ENCODE data around the gene GFPT2. TPM values are rescaled to one million over a fixed set of nuclear protein-coding genes. Genes with fewer than 3 reads are reported as not detected.

Gene GFPT2
- 125 and 138 TPM in 2 replicates for total RNA-seq (2014; rRNA removed; shearing (Covaris generic))

DNA sequence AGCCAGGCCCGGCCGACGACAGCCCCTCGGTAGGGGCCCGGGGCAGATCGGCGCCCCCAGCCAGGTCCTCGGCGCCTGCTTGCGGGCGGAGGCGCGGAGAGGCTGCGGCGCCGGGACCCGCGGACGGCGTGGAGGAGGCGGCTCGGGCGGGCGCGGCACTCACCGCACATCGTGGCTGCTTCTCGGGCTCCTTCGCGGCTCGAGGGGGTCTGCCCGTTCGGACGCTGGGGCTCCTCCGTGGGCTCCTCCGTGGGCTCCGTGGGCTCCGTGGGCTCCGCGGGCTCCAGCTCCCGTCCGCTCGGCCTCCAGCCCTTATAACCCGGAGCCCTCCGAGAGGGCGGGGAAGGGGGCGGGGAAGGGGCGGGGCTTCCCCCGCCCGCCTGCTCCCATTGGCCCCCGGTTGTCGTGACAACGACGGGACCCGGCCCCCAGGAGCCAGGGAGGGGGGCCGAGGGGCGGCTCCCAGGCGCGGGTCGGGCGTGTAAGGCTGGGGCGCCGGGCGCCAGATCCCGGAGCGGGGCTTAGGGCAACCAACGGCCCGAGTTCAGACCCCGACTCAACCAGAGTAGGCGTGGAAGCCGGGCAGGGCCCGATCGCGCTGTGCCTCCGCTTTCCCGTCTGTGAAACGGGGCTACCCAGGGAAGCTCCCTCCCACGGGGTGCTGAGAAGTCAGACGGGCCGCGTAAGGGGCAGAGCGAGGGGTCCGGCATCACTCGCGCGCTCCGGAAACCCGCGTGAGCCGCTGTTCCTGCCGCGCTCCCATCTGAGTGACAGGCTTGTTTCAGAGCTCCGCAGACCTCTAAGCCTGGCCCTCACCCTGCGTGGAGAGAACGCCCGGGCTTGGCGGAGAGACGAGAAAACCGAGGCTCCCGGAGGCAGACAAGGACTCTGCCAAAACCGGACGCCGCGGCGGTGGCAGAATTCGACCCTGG lies at the start of gene GFPT2:
Gene GFPT2, minus strand, starts transcription at position 289 of the 932 bp plus-strand sequence. Its CDS starts 119 bp downstream, at position 170.
- DNase-seq (ENCODE audit: low read depth in 1 of 2, low spot score in 2 of 2): peak; percentile 90 to 91
- peak within 1 kb of the TSS; percentile 43 for H3K27ac ChIP-seq
- H3K27me3 ChIP-seq (replicated peaks): no peaks in the 10 kb centered on the region
- H3K4me3 ChIP-seq: peak within 1 kb of the TSS; percentile 96
- peaks cover 35% of the 10 kb centered on the region for H3K36me3 ChIP-seq
- no peaks in the 10 kb centered on the region; the same call in 1 of the 2 replicates for H3K9me3 ChIP-seq (replicated peaks)
- peaks cover 33% of the 10 kb centered on the region for H3K4me1 ChIP-seq (replicated peaks)

DNA sequence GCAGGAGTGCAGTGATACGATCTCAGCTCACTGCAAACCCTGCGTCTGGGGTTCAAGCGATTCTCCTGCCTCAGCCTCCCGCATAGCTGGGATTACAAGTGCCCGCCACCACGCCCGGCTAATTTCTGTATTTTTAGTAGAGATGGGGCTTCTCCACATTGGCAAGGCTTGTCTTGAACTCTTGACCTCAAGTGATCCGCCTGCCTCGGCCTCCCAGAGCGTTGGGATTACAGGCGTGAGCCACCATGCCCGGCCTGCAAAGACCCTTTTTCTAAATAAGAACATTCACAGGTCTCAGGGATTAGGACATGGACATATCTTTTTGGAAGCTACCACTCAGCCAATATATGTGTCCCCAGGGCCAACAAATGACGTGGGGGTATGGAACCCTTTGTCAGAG lies 49.6 kb upstream of the GFPT2 start:
- no peak overlapping the region for H3K4me3 ChIP-seq
- 0 out of 2 replicates have a peak, but pooled peaks cover 8% of the 10 kb centered on the region for H3K27me3 ChIP-seq (replicated peaks)
- H3K4me1 ChIP-seq (replicated peaks): no peaks in the 10 kb centered on the region
- H3K27ac ChIP-seq: no peak overlapping the region
- no peaks in the 10 kb centered on the region for H3K36me3 ChIP-seq
- no peak for DNase-seq (ENCODE audit: low read depth in 1 of 2, low spot score in 2 of 2)
- peaks cover 3% of the 10 kb centered on the region; the same call in 1 of the 2 replicates for H3K9me3 ChIP-seq (replicated peaks)

DNA sequence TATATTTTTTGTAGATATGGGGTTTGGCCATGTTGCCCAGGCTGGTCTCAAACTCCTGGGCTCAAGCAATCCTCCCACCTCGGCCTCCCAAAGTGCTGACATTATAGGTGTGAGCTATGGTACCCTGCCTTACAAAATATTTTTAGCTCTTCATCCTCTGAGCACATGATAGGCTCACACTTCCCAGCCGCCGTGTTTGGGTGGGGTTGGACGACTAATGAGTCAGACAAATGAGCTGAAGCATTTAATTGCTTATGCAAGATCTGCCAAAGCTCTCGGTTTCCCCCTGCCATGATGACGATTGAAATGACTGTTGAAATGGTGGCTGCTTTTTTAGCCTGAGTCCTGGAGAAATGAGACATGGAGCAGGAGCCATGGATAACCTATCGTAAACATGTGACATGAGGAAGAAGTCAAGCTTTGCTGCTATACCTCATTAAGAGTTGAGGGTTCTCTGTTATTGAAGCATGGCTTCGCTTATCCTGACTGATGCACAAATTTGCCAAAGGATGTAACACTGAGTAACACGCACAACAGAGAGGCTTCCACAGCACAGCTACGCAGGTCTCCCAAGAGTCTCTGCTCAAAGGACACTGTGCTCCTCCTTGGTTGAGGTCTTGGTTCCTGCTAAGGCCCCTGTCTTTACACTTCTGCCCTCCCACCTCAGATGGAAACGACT lies 48.2 kb upstream of the GFPT2 start:
- no peak overlapping the region for H3K27ac ChIP-seq
- H3K27me3 ChIP-seq (replicated peaks): 0 out of 2 replicates have a peak, but pooled peaks cover 5% of the 10 kb centered on the region
- H3K4me1 ChIP-seq (replicated peaks): no peaks in the 10 kb centered on the region
- no peaks in the 10 kb centered on the region for H3K36me3 ChIP-seq
- no peak for DNase-seq (ENCODE audit: low read depth in 1 of 2, low spot score in 2 of 2)
- peaks cover 5% of the 10 kb centered on the region; the same call in 1 of the 2 replicates for H3K9me3 ChIP-seq (replicated peaks)
- no peak overlapping the region for H3K4me3 ChIP-seq

DNA sequence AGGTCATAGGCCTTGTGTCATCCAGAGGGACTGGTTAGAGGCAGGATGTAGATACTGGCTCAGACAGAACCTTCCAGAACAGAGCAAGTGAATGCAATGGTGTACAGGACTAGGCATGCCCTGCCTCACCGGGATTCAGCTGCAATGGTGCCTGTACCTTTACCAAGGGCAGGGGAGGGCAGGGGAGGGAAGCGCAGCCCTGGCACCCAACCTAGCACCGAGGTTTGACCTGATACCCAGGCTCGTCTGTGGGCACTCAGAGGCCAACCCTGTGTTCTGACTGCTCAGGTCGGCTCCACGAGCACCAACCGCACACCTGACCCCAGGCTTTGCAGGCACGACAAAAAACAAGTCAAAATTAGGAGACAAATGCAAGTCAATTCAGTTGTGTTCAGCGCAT lies 47.3 kb upstream of the GFPT2 start:
- DNase-seq (ENCODE audit: low read depth in 1 of 2, low spot score in 2 of 2): no peak
- no peak overlapping the region for H3K27ac ChIP-seq

DNA sequence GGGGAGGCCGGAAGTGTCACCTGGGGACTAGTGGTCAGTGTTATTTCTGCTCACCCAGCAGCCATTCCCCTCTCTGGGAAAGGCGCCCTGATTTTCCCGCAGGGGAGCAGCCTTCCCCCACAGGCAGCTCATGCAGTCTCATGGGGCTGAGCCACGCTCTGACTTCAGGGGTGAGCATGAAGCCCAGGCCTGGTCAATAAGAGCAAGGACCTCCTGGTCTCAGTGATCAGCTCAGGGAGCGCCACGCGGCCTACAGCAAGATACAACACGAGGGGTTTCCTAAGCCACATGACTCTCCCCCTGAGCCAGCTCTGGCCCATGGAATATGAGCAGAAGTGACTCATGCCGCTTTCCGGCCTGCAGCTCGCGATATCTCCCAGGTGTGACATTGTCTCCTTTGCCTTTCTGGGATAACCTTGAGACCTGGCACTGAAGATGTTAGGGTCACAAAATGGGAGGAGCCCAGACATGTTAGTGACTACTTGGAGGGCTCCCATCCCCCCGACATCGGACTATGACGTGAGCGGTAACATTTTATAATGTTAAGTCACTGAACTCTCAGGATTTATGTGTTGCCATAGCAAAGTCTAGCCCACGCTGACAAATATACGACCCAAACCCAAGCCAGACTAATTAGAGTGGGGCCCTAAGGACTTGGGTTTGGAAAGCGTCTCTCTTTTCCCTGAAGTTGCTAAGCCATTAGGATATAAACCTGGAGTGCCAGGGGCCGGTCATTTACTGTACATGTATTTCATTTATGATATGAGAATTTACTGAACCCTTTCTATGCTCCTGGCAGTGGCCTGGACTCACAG lies 46.5 kb upstream of the GFPT2 start:
- Histone ChIP-seq H3K4me3 (no peak overlapping the region), H3K4me1 (replicated peaks) (no peaks in the 10 kb centered on the region), H3K27ac (no peak overlapping the region), H3K27me3 (replicated peaks) (no peaks in the 10 kb centered on the region), H3K9me3 (replicated peaks) (peaks cover 5% of the 10 kb centered on the region; the same call in 1 of the 2 replicates), H3K36me3 (no peaks in the 10 kb centered on the region)
- no peak for DNase-seq (ENCODE audit: low read depth in 1 of 2, low spot score in 2 of 2)

More for the DNA sequence above, 47.3 kb upstream of the GFPT2 start:
- Histone ChIP-seq H3K9me3 (replicated peaks) (peaks cover 5% of the 10 kb centered on the region; the same call in 1 of the 2 replicates), H3K4me3 (no peak overlapping the region), H3K27me3 (replicated peaks) (0 out of 2 replicates have a peak, but pooled peaks cover 4% of the 10 kb centered on the region), H3K36me3 (no peaks in the 10 kb centered on the region), H3K4me1 (replicated peaks) (no peaks in the 10 kb centered on the region)

DNA sequence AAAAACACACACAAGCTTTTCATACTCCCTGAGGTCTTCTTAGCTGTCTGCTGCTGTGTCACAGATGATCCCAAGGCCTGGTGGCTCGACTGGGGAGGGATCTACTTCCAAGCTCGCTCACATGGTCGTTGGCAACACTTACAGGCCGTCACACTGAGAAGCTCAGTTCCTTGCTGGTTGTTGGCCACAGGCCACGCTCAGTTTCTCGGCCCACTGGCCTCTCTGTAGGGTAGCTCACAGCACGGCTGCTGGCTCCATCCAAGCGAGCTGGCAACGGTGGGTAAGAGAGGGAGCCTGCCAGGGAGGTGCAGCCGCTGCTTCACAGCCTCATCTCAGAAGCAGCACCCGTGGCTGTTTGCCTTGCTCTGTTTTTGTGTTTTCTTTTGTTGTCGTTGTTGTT lies 43.8 kb upstream of the GFPT2 start:
- no peak for DNase-seq (ENCODE audit: low read depth in 1 of 2, low spot score in 2 of 2)

DNA sequence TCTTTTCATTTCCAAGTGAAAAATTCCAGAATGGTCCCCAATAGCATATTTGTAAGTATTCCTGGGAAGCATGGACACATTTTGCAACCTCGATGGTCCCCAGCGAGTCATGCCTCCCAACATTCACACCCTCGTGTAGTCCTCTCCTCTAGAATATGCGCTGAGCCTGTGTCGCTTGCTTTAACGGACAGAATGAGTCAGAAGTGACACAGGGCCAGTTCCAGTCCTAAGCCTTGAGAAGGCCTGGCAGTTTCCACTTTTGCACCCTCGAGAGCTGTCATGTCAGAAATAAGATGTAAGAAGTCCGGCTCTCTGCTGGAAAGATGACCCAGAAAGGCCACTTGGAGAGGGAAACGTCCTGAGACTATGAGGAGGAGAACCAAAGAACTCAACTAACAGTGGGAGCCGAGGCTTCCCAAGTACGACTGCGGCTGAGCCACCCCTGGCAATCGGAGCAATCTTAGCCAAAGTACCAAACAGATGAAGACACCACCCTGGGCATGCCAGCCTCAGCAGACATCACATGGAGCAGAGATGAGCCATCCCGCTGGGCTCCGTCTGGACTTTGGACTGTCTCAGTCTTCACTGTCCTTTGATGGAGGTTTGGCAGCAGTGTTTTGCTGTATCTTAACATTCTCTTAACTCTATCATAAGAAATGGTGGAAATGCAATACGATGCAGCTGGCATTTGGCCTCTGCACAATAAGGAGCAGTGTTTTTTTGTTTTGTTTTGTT lies 42.6 kb upstream of the GFPT2 start:
- H3K4me3 ChIP-seq: no peak overlapping the region
- no peak for DNase-seq (ENCODE audit: low read depth in 1 of 2, low spot score in 2 of 2)
- no peaks in the 10 kb centered on the region for H3K4me1 ChIP-seq (replicated peaks)
- H3K27me3 ChIP-seq (replicated peaks): no peaks in the 10 kb centered on the region
- no peaks in the 10 kb centered on the region for H3K36me3 ChIP-seq
- H3K9me3 ChIP-seq (replicated peaks): 0 out of 2 replicates have a peak, but pooled peaks cover 2% of the 10 kb centered on the region
- no peak overlapping the region for H3K27ac ChIP-seq

More for the DNA sequence above, 43.8 kb upstream of the GFPT2 start:
- Histone ChIP-seq H3K4me3 (no peak overlapping the region), H3K27me3 (replicated peaks) (no peaks in the 10 kb centered on the region), H3K36me3 (no peaks in the 10 kb centered on the region), H3K4me1 (replicated peaks) (no peaks in the 10 kb centered on the region), H3K27ac (no peak overlapping the region), H3K9me3 (replicated peaks) (0 out of 2 replicates have a peak, but pooled peaks cover 2% of the 10 kb centered on the region)

DNA sequence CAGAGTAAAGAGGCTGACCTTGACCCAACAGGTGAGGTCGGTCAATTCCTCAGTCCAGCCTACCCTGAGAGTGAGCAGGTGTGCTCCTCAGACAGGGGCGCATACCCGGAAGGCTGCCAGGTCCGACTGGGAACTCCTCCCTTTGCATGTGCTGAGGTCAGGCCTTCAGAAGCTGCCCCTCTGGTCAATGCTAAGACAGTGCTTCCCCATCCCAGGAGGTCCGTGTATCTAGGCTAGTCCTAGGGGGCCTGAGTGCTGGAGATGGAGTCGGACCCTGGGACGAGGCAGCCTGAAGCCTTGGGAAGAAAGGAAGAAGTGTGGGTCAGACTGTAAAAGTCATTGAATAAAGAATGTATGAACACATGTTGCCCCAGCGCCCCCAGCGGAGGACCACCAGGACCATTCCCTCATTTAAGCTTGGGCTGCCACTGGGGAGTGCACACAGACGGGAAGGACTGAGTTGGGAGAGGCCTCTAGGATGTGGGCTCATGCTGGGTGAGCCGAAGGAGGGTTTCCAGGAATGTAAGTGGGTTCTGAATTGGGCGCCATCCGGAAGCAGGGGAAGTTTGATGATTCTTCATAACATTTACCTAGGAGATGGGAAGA lies 41.0 kb upstream of the GFPT2 start:
- Histone ChIP-seq H3K27ac (no peak overlapping the region), H3K4me1 (replicated peaks) (no peaks in the 10 kb centered on the region), H3K4me3 (no peak overlapping the region), H3K27me3 (replicated peaks) (no peaks in the 10 kb centered on the region), H3K36me3 (no peaks in the 10 kb centered on the region), H3K9me3 (replicated peaks) (0 out of 2 replicates have a peak, but pooled peaks cover 2% of the 10 kb centered on the region)
- DNase-seq (ENCODE audit: low read depth in 1 of 2, low spot score in 2 of 2): no peak

DNA sequence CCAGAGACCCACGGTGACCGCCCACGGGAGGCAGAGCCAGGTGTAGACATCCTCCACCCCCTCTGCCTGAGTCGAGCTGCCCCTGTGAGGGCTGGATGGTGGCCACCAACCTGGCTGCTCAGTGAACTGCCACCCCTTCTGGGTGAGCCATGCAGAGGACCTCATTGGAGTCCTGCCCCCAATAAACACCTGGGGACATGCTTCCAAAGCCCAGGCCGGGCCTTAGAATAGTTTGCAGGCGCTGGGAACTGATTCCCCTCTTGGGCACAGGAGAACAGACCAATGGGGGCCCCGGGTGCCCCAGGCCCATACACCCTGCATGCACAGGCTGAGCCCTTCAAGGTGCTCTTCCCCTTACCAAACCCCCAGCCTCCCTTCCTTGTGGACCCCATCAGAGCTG lies 38.1 kb upstream of the GFPT2 start:
- no peak overlapping the region for H3K4me3 ChIP-seq
- DNase-seq (ENCODE audit: low read depth in 1 of 2, low spot score in 2 of 2): no peak
- H3K9me3 ChIP-seq (replicated peaks): no peaks in the 10 kb centered on the region
- H3K27ac ChIP-seq: no peak overlapping the region
- no peaks in the 10 kb centered on the region for H3K4me1 ChIP-seq (replicated peaks)
- no peaks in the 10 kb centered on the region for H3K36me3 ChIP-seq
- no peaks in the 10 kb centered on the region for H3K27me3 ChIP-seq (replicated peaks)

DNA sequence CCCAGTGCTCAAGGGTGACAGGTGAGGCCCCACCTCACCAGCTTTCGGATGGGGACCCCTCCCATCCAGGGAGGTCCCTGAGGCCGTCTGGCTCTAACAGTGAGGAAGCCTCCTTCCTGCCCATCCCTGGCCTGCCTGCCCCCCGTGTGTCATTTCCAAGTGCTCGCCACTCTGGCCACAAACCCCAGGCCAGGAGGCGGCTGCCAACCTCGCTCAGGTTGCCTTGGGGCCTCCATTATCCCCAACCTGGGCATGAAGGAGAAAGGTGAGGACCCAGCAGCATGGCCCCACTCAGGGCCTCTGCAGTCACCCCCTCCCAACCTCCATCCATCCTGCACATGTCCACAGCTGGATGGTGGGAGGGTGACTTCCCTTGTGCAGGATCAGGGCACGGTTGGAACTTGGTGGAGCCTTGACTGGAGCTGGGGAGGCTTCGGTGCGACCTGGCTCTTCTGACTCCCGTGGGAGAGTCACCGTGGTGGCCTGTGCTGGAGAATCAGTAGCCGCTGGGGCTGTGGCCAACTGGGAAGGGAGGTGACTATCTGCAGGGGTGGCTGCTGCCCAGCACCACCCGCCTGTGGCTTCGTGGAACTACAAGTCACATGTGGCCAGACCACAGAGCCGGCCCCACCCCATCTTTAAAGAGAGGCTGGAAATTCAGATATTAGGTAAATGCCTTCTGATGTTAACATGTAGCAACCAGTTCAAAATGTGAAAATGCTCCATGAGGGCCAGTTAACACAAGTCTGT lies 37.5 kb upstream of the GFPT2 start:
- Histone ChIP-seq H3K9me3 (replicated peaks) (no peaks in the 10 kb centered on the region), H3K36me3 (no peaks in the 10 kb centered on the region), H3K27me3 (replicated peaks) (no peaks in the 10 kb centered on the region), H3K27ac (no peak overlapping the region), H3K4me1 (replicated peaks) (no peaks in the 10 kb centered on the region), H3K4me3 (no peak overlapping the region)
- DNase-seq (ENCODE audit: low read depth in 1 of 2, low spot score in 2 of 2): no peak

DNA sequence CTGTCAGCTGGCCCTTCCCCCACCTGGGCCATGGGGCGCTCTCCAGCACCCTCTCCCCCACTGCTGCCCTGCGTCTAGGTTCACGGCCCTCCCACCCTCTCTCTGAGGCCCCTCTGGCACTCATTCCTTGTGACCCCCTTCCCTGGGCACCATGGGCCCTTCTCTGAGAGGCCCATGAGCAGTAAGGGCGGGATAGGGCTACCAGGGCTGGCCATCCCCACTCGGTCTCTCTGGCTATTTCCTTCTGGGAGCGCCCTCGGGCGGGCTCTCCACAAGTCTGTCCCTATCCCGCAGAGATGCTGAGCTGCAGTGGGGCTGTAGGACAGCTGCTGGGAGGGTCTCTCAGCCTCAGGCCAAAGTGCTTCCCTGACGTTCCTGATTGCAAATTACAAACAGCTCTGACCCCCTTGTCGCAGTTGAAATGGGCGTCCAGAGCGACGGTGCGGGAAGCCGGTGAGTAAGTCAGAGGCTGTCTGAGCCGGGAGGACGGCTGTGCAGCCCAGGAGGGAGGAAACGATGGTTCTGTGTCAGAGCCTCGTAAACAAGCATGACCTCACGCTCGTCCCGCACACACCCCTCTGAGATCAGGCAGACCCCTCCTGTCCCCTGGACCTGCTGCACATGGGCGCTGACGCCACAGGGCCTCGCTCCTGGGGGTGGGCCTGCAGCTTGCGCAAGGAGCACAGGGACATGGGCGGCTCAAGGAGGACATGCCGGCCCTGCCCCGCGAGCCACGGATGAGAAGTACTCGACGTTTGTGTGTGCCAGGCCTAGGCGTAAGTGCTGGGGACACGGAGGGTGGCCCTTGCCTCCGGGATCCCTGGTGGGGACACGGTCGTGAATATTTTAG lies 36.3 kb upstream of the GFPT2 start:
- no peaks in the 10 kb centered on the region for H3K36me3 ChIP-seq
- DNase-seq (ENCODE audit: low read depth in 1 of 2, low spot score in 2 of 2): no peak
- H3K27me3 ChIP-seq (replicated peaks): no peaks in the 10 kb centered on the region
- no peak overlapping the region for H3K27ac ChIP-seq
- no peaks in the 10 kb centered on the region for H3K4me1 ChIP-seq (replicated peaks)
- H3K9me3 ChIP-seq (replicated peaks): no peaks in the 10 kb centered on the region
- H3K4me3 ChIP-seq: no peak overlapping the region

All from SJSA1 (cell line).